Placental pericyte (primary cell): ENCODE data around the gene UIMC1. TPM values are rescaled to one million over a fixed set of nuclear protein-coding genes. Genes with fewer than 3 reads are reported as not detected.

ENCODE experiments used
- total RNA-seq: library from RNA; depleted of rRNA; stranded (reverse); fragments of >200 nt; gene quantifications from 2 replicates; pipeline ENCODE4 v1.2.3, GENCODE V29; 2012

Gene UIMC1
- total RNA-seq = 30.8 and 36.3 TPM in 2 replicates

DNA sequence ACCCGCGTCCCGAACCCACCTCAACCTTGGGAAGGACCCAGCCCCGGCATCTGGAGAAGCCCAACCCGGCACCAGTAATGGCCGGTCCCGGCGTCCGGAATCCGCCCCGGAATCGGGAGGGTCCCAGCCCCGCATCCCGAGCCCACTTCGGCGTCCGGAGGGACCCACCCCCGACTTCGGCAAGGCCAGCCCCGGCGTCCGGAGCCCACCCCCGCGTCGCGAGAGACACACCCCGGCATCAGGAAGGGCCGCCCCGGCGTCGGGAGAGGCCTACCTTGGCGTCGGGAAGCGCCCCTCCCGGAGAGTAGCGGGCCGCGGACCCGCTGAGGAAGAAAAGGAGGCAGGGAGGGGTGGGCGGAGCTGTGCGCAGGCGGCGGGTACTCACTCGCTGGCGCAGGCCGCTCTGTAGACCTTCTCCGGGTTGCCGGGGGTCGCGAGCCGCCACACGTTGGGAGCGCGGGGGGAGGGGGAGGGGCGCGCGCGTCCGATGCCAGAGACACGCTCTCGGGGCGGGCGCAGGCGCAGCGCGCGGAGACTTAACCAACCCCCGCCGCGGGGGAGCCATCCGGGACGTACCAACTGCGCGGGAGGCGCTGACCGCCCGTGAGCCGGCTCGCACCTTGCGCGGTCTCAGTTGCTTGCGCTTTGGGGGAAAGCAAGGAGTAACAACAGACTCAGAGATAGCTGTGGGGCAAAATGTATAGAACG is at the start of gene UIMC1:
UIMC1 (minus strand) TSS at position 515 of the 708 bp plus-strand sequence. CDS start 24,164 bp downstream, outside the sequence.

DNA sequence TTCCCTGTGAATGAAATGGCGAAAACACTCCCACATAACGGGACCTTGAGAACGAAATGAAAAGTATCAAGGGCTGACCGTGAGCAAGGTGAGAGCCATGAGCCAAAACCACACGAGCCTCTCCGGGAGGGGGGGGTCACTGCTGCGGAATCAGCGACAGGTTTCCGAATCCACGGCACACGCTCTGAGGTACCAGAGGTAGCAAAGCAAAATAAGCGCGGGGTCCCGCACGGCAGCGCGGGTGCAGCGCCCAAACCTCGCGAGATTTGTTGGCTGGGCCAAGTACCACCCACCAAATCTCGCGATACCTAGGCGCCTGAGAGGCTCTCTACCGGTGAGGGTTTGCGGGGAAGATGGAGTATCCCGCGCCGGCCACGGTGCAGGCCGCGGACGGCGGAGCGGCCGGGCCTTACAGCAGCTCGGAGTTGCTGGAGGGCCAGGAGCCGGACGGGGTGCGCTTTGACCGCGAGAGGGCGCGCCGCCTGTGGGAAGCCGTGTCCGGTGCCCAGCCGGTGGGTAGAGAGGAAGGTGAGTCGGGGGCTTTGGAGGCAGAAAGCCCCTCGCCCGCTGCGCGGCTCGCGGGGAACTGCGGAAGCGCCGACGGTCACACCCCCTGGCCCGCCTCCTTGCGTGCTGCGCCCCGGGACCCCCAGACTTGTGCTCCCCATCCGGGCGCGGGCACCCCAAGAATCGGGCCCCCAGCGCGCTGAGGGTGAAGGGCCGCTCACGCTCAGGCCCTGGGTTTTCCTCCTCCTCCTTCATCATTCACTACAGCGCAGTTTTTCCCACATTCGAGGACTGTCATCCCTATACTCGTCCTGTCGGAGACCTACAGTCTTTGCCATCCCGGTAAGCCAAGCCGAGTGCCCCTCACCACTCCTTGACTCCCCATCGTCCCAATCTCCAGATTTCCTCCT is 16.1 kb upstream of the UIMC1 start, which contains the start of gene ZNF346:
ZNF346 (plus strand) TSS at position 311 of the 917 bp plus-strand sequence; CDS start at position 354, 43 bp downstream.

DNA sequence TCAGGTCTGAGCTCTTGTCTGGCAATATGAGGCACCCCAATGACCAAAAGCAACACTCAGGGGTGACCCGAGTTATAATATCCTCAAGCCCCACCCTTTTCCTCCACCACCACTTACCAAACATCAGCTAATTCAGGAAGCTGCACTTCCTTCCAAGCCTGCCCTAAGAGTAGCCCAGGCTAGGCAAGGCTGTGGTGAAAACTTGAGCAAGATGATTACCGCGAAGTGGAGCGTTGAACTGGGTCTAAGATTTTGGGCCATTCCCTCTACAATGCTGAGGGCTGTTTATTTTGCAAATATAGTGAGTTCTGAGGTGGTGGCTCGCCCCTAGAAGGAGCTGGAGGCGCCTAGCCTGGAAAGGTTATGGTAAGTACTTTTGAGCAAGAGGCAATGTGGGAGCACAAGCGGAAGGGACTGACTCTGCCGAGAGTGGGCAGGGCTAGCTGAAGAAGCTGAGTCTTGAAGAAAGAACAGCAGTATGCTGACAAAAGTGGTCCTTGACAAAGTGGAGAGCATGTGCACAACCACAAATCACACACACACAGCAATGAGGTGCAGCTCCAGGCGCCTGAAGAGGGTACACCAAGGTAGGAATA is 107.2 kb downstream of the UIMC1 start, which contains the start of gene HK3:
HK3 (minus strand) TSS at position 51 of the 596 bp plus-strand sequence. CDS start 3,187 bp downstream, outside the sequence.

Other genes with a start within 250 kb of the UIMC1 start
- gene UNC5A, start 196.2 kb downstream of the UIMC1 start, total RNA-seq = under 0.01 TPM in 1 of 2 replicates, not detected in the other
- under 0.01 TPM in 1 of 2 replicates, not detected in the other for gene HK3, start 107.4 kb downstream of the UIMC1 start, total RNA-seq
- gene ZNF346, start 15.9 kb upstream of the UIMC1 start, total RNA-seq = 12.9 and 19.5 TPM in 2 replicates
- gene FGFR4, start 80.1 kb upstream of the UIMC1 start, total RNA-seq = 0.43 and 1.5 TPM in 2 replicates
- 37.6 and 59.6 TPM in 2 replicates for gene NSD1, start 127.0 kb upstream of the UIMC1 start, total RNA-seq